DMS53 treated with DMSO at 0.1 percent for 48 hours (cell line): ENCODE results near the gene EIF3L.

Experiments used
- DNase-seq: peaks from one replicate; lab custom pipeline; 2025; ENCODE audit not compliant: unreplicated experiment; lab: John Stamatoyannopoulos, UW

EIF3L gene

GRCh38 chr22:37925767-37926166 is 76.5 kb downstream of the EIF3L start:
- DNase-seq: no peak

- no peak for DNase-seq
Measured at GRCh38 chr22:37926358-37926757, 77.1 kb downstream of the EIF3L start.

GRCh38 chr22:37926771-37927636 is 77.8 kb downstream of the EIF3L start:
- DNase-seq: no peak

GRCh38 chr22:37927637-37927936 is 78.4 kb downstream of the EIF3L start:
- DNase-seq: no peak

- DNase-seq: no peak
Measured at GRCh38 chr22:37929390-37929789, 80.2 kb downstream of the EIF3L start.

- no peak for DNase-seq
Measured at GRCh38 chr22:37930270-37930951, 81.2 kb downstream of the EIF3L start.

- DNase-seq: no peak
Measured at GRCh38 chr22:37930952-37931440, 81.8 kb downstream of the EIF3L start.

GRCh38 chr22:37931893-37932389 is 82.7 kb downstream of the EIF3L start:
- no peak for DNase-seq

GRCh38 chr22:37932401-37932800 is 83.2 kb downstream of the EIF3L start:
- no peak for DNase-seq

- DNase-seq: no peak
Measured at GRCh38 chr22:37932821-37933578, 83.8 kb downstream of the EIF3L start.

- DNase-seq: peak; percentile 19
Measured at GRCh38 chr22:37933711-37934376, 84.6 kb downstream of the EIF3L start.
